Endodermal cell (in vitro differentiated cells): Measurements from ENCODE around the gene NID2. TPM values are rescaled to one million over a fixed set of nuclear protein-coding genes. Genes with fewer than 3 reads are reported as not detected.

Experiments
- DNase-seq: peaks from one replicate; pipeline ENCODE4 v3.0.0-alpha.2; 2017
- H3K27ac ChIP-seq: 2 replicates; pipeline ENCODE4 v1.5.1; 2013; ENCODE audit warnings: mild to moderate bottlenecking, low read depth, low read length, moderate library complexity
- H3K27me3 ChIP-seq: 2 replicates; pipeline ENCODE4 v1.6.1; 2013; ENCODE audit warnings: mild to moderate bottlenecking, low read length, moderate library complexity; ENCODE audit not compliant: insufficient read depth, control insufficient read depth, poor library complexity, severe bottlenecking
- H3K36me3 ChIP-seq: 2 replicates; pipeline ENCODE4 v1.7.0; 2013; ENCODE audit warnings: mild to moderate bottlenecking, low read length, moderate library complexity; ENCODE audit not compliant: control insufficient read depth, insufficient read depth
- H3K4me1 ChIP-seq: one replicate; pipeline ENCODE4 v1.7.0; 2013; ENCODE audit warnings: low read length; ENCODE audit not compliant: control insufficient read depth, insufficient read depth
- H3K4me3 ChIP-seq: 2 replicates; pipeline ENCODE4 v1.5.1; 2013; ENCODE audit warnings: mild to moderate bottlenecking, low read length, moderate library complexity
- H3K9ac ChIP-seq: 2 replicates; pipeline ENCODE4 v1.6.1; 2013; ENCODE audit warnings: mild to moderate bottlenecking, low read length, moderate library complexity; ENCODE audit not compliant: poor library complexity, severe bottlenecking; ENCODE audit errors: extremely low read depth
- H3K9me3 ChIP-seq: 2 replicates; pipeline ENCODE4 v1.6.1; 2013; ENCODE audit warnings: mild to moderate bottlenecking, low read length, moderate library complexity; ENCODE audit not compliant: control insufficient read depth
- H3K27ac Mint-ChIP-seq: 2 replicates; pipeline ENCODE4 v1.8.0; 2020; ENCODE audit warnings: mixed read lengths
- H3K27me3 Mint-ChIP-seq: 2 replicates; pipeline ENCODE4 v1.8.0; 2021; ENCODE audit warnings: mild to moderate bottlenecking, mixed read lengths; ENCODE audit not compliant: insufficient read depth
- H3K36me3 Mint-ChIP-seq: 2 replicates; pipeline ENCODE4 v1.8.0; 2020; ENCODE audit warnings: low read depth, mixed read lengths
- H3K4me1 Mint-ChIP-seq: 2 replicates; pipeline ENCODE4 v1.8.0; 2020; ENCODE audit warnings: mixed read lengths
- H3K4me3 Mint-ChIP-seq: 2 replicates; pipeline ENCODE4 v1.8.0; 2020; ENCODE audit warnings: mild to moderate bottlenecking, moderate library complexity, mixed read lengths
- H3K9me3 Mint-ChIP-seq: 2 replicates; pipeline ENCODE4 v1.8.0; 2020; ENCODE audit warnings: mild to moderate bottlenecking, mixed read lengths
- WGBS, 2 experiments: methylation state at CpG; one replicate each; pipeline versions ENCODE4 v1.1.5 to v1.1.7; 2013; ENCODE audit warnings: missing lambda C conversion rate in 2 of 2, mixed read lengths in 1 of 2; ENCODE audit not compliant: insufficient coverage in 1 of 2, insufficient read length in 1 of 2; 5-methylcytosine and 5-hydroxymethylcytosine counted together
- total RNA-seq, 2 donors: library from RNA; stranded (reverse); fragmentation: NEBNext Ultra II Directional in 1 of 2; extraction: Animal tissue kit (Norgen Biotek cat#: 25700) in 1 of 2; gene quantifications; 2 replicates in 1 of 2; 3 replicates in 1 of 2; pipeline ENCODE4 v1.2.1, GENCODE V29; 2021
- TF ChIP-seq, protein P1 (sequence below): fragments of 200-600 bp; sonication (generic); conservative IDR thresholded peaks from 2 replicates; pipeline ENCODE4 v1.5.0; 2021; ENCODE audit warnings: antibody characterized with exemption, mild to moderate bottlenecking

NID2 gene
- total RNA-seq, 2 donors from 2014 or later = 1.7 to 2.9 TPM

DNA sequence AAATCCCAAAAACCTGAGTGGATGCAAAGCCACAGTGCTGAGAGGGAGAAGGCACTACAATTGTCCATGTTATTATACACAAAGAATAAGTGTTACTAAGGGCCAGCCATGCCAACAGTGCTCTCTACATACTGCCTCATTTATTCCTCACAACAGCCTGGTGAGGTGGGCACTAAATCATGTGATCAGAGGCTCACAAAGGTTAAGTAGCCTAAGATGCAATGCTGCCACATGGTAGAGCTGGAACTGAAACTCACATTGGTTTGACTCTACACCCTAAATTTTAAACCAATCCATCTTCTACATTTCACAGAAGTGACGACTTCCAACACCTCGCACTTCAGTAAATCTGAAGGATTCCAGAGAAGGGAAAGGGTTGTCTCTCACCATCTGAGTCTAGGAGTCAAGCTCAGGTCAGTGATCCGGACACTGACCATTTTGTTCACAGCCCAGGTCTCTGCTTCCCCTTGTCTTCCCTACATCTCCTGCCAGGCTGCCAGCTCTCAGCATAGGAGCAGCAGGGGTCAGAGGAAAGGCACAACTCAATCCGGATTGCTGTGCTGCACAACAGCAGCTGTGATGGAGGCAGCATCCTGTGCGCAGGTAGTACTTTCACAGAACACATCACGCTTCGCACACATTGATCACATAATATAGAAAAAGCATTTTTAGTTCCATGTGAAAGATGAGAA lies 29.6 kb downstream of the NID2 start:
- no peak overlapping the region for H3K27ac ChIP-seq
- no peaks in the 10 kb centered on the region for H3K27me3 ChIP-seq
- Mint-ChIP-seq H3K27ac (no peak overlapping the region), H3K9me3 (no peaks in the 10 kb centered on the region), H3K4me1 (peaks cover 3% of the 10 kb centered on the region), H3K4me3 (no peak overlapping the region), H3K27me3 (no peaks in the 10 kb centered on the region), H3K36me3 (no peaks in the 10 kb centered on the region)
- no peaks in the 10 kb centered on the region for H3K36me3 ChIP-seq
- DNase-seq = no peak
- no peak overlapping the region for H3K9ac ChIP-seq
- no peaks in the 10 kb centered on the region for H3K9me3 ChIP-seq
- 93% methylated on average over 5 of the region's 7 CpGs; no CpG with 5 or more reads in 1 of the 2 experiments for WGBS, 2 experiments
- H3K4me1 ChIP-seq = no peaks in the 10 kb centered on the region
- H3K4me3 ChIP-seq = no peak overlapping the region
- TF ChIP-seq, protein P1, sequence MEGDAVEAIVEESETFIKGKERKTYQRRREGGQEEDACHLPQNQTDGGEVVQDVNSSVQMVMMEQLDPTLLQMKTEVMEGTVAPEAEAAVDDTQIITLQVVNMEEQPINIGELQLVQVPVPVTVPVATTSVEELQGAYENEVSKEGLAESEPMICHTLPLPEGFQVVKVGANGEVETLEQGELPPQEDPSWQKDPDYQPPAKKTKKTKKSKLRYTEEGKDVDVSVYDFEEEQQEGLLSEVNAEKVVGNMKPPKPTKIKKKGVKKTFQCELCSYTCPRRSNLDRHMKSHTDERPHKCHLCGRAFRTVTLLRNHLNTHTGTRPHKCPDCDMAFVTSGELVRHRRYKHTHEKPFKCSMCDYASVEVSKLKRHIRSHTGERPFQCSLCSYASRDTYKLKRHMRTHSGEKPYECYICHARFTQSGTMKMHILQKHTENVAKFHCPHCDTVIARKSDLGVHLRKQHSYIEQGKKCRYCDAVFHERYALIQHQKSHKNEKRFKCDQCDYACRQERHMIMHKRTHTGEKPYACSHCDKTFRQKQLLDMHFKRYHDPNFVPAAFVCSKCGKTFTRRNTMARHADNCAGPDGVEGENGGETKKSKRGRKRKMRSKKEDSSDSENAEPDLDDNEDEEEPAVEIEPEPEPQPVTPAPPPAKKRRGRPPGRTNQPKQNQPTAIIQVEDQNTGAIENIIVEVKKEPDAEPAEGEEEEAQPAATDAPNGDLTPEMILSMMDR = no peak

- no peak overlapping the region for H3K27ac ChIP-seq
- H3K27ac Mint-ChIP-seq = no peak overlapping the region
- no peak for DNase-seq
Measured at GRCh38 chr14:52033101-52033642, 35.7 kb downstream of the NID2 start.

DNA sequence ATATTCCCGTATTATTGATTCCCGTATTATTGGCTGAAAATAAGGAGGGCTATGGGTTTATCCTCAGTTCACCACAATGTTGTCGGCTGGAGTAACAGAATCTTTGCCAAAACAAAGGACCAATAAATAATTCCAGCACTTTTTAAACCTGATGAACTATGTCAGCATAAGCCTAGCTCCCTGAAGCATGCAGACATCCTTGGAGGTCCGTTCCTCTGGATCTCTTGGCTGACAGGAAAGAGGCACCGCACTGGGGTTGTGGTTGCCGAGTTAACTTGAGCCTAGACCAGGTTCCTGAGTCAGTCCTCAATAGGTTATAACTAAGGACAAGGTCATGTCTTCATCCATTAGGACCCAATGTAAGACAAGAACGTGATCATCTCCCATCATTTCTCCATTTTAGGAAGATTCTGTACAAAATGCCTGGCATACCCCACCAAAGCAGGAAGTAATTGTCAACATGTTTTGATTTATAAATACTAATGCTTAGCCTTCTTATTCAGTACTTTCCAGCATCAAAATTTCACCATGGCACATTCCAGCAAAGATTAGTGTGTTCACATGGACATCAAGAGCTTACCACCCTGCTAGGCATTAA lies 36.6 kb downstream of the NID2 start:
- DNase-seq = no peak
- TF ChIP-seq, protein P1 = no peak
- WGBS, 2 experiments = 82 to 91% methylated on average over 3 to 7 of the region's 7 CpGs
- H3K9me3 Mint-ChIP-seq = no peaks in the 10 kb centered on the region
- peaks cover 6% of the 10 kb centered on the region for H3K4me1 Mint-ChIP-seq
- no peaks in the 10 kb centered on the region for H3K4me1 ChIP-seq
- no peaks in the 10 kb centered on the region for H3K36me3 ChIP-seq
- no peak overlapping the region for H3K4me3 ChIP-seq
- H3K27ac Mint-ChIP-seq = no peak overlapping the region
- no peaks in the 10 kb centered on the region for H3K27me3 Mint-ChIP-seq
- H3K9ac ChIP-seq = no peak overlapping the region
- no peaks in the 10 kb centered on the region for H3K27me3 ChIP-seq
- H3K36me3 Mint-ChIP-seq = no peaks in the 10 kb centered on the region
- H3K4me3 Mint-ChIP-seq = no peak overlapping the region
- no peak overlapping the region for H3K27ac ChIP-seq
- H3K9me3 ChIP-seq = no peaks in the 10 kb centered on the region

More at GRCh38 chr14:52033101-52033642, 35.7 kb downstream of the NID2 start:
- Mint-ChIP-seq H3K36me3 (no peaks in the 10 kb centered on the region), H3K9me3 (no peaks in the 10 kb centered on the region), H3K4me1 (peaks cover 6% of the 10 kb centered on the region), H3K27me3 (no peaks in the 10 kb centered on the region), H3K4me3 (no peak overlapping the region)
- Histone ChIP-seq H3K9ac (no peak overlapping the region), H3K9me3 (no peaks in the 10 kb centered on the region), H3K36me3 (no peaks in the 10 kb centered on the region), H3K4me1 (no peaks in the 10 kb centered on the region), H3K27me3 (no peaks in the 10 kb centered on the region), H3K4me3 (no peak overlapping the region)
- TF ChIP-seq, protein P1 = no peak
- WGBS, 2 experiments = 20 to 66% methylated on average over 1 to 10 of the region's 10 CpGs
